DLD1 (cell line): ENCODE data around the gene ZNF644.

Experiments used
- in situ Hi-C: cut with HindIII; loops from 2 replicates; pipeline ENCODE4 v1.10.0; 2017; ENCODE audit warnings: low sequenced_read_pairs

The ZNF644 gene

DNA sequence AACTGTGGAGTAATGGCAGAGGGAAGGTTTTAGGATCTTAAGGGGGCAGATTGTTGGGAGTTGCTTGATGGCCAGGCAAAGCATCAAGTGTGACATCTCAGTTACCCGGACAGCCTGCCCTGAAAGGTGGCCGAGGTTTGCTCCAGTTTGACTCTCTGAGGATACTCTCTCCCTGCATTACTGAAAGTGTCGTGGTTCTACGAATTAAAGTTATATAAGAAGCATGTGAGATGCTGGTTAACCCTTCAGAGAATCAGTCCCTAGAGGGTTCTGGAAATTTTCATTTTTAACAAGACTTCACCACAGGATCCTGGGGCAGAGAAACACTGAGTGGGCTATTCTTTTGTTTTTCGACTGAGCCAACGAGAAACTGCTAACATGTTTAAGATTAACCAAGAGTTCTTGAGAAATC lies 689 bp upstream of the ZNF644 start:
- in situ Hi-C loops, result no loop called here

DNA sequence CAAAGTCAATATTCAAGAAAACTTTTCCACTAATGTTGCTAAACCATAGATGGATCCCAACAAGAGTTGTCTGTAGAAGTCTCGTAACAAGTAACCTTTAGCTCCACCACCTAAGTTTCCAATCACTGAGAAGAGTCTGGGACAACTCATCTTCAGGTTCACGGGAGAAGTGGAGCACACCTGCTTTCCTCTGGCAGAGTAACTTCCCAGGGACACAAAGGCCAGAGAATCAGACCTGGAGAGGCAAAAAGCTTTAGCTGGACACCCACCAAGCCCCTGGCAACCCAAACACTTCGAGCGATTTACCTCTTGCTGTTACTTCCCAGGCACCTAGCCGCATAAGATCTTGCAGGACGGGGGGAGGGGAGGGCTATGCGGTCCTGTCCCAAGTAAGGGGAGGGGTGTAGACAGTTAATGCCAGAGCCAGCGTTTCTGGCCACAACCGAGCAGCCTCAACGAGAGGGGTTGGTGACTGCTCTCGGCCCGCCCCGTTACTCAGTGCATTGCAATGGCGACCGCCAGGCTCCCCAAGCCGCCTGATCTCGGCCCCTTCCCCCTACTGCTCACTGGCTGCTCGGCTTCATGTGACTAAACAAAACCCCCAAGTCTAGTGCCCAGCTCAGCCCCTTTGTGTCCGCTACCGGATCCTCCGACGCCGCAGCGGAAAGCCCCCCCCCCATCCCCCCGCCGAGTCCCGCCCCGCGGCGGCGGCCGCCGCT lies 709 bp downstream of the ZNF644 start:
- in situ Hi-C loops, result no loop called here

DNA sequence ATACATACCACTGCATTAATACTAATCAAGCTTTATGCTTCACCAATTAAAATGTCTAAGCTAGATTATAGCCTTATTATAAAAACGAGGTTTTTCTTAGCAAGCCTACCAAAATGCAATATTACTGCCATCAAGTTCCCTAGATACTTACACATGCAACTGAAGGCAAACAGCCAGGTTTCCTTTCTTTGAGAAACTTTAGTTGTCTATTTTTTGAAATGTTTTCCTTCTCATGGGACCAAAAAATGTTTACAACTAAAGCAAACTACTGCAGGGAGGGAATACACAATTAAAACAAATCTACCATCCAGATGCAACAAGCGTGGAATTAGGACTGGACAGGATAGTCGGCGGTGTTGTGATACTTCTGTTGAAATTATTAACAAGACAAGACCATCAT lies 1.3 kb downstream of the ZNF644 start:
- in situ Hi-C loops, result no loop called here

DNA sequence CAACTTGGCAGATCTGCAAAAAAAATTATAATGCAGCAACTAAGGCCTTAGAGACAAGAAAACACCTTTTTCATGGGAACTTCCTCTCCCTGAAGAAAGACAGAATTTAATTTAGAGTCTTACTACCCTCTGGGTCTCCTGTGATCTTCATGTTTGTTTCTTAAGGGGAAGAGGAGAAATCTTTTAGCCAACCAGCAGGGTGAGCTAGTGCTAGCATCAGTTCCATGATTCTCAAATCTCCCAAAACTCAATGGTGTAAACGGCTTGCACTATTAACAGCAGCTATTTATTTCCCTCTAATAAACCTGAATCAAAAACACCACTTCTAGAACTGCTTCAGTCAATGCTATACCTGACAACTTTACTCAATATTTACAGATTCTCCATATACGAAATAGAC lies 3.8 kb downstream of the ZNF644 start:
- in situ Hi-C loops, result no loop called here

DNA sequence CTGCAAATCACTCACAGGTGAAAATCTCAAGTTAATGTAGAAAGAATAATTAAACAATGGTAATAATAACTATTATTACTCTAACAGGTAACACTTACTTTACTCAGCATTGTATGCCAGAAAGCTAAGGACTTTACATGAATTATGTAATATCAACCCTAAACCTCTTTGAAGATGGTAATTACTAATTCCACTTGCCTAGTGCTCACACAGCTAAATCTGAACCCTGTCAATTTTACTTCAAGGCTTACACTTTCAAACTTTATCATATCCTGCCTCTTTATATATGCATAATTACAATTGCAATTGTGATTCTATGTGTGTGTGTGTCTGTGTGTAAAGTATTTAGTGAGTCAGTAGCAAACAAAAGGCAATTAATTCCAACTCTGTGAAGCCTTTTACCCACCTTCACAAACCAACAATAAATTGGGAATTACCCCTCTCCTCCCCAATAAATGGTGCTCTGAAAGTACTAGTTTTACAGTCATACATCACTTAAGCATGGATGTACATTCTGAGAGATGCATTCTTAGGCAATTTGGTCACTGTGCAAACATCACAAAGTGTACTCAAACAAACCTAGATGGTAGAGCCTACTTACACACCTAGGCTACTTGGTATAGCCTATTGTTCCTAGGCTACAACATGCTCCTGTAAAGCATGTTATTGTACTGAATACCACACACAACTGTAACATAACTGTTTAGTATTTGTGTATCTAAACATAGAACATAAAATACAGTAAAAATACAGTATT lies 5.9 kb downstream of the ZNF644 start:
- in situ Hi-C loops, result no loop called here

DNA sequence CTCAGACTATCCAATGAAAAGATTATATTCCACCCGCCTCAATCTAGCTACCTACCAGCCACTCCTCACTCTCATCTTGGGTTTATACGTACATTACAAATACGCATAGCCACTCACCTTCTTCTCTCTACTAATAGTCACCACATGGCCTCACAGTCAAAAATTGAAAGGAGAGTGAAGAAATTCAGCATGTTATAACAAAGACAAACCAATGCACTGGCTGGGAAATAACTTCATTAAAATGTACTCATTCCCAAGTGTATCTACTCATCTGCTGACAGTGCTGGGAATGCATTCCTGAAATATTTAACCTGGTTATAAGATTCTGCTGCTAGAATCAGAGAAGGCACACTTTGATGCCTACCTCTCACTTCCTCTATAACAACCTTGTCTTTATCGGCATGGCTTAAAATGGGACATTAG lies 6.5 kb downstream of the ZNF644 start:
- in situ Hi-C loops, result no loop called here

DNA sequence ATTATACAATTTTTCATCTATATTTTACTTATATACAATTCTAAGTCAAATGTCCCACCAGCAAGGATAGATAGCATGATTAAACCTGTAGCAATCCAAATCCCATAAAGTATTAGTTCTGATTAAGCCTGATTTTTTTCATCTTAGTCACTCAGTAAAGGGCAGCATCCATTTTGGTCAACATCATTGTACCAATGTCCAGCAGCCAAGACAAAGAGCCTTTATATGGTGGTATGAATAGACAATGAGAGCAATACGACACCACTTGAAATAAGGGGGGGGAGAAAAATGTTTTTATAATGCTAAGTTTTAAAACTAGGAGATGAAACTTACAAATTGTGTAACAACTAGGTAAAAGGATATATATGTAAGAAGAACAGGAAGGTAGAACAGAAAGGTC lies 7.4 kb downstream of the ZNF644 start:
- in situ Hi-C loops, result no loop called here

DNA sequence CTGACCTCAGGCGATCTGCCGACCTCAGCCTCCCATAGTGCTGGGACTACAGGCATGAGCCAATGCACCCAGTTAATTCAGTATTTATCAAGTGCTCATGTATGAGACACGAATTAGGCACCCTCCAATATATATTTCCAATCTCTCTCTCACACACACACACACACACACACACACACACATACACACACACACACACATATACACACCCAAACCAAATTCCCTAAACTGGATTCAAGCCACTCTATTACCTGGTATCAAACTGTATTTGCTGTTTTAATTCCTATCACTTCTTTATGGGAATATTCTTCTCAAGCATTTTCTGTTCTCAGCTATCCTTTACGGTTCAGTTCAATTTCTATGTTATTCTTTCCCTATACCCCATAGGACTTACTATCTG lies 8.5 kb downstream of the ZNF644 start:
- in situ Hi-C loops, result no loop called here

DNA sequence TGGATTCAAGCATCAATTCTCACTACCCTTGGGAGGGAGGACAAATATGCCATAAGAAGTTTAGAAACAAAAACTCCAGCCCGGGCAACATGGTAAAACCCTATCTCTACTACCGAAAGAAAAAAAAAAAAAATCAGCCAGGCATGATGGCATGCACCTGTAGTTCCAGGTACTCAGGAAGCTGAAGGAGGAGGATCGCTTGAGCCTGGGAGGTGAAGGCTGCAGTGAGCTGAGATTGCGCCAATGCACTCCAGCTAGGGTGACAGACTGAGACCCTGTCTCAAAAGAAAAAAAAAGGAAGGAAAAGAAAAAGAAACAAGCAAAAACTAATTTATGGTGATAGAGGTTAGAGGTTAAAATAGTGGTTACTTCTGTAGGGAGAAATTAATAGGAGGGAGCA lies 9.6 kb downstream of the ZNF644 start:
- in situ Hi-C loops, result no loop called here

DNA sequence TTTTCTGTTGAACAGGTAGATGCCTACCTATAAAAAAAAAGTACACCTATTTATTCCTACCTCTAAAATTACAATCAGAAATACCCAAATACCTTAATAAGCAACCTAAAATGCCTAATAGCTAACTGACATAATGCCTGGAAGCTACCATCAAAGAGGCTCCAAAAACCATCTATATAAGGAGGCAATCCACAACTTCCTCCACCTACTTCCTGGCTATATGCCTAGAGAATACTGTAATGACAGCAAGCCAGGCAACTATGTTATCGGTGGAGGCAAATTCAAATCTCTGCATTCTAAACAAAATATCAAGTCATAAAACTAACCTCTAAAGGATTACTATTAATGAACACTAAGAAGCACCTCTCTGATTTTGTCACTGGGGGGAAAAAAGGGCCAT lies 10.1 kb downstream of the ZNF644 start:
- in situ Hi-C loops, result no loop called here

DNA sequence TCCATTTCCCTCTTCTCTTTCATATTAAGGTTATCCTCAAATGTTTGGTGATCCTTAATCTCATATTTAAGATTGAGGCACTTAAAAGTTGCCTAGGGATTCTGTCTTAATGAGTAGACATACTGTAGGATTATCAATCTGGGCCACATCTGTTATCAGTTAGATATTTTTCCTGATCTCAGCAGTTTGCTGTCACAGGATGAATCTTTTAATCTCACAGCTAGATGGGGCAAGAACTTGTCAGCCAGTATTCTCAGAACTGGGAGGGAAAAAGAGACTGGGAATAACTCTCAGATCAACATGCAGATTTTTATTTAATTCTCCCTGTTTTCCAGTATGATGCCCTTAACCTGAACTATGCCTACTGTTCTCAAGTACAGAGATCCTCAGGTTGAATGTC lies 14.0 kb downstream of the ZNF644 start:
- in situ Hi-C loops, result no loop called here

DNA sequence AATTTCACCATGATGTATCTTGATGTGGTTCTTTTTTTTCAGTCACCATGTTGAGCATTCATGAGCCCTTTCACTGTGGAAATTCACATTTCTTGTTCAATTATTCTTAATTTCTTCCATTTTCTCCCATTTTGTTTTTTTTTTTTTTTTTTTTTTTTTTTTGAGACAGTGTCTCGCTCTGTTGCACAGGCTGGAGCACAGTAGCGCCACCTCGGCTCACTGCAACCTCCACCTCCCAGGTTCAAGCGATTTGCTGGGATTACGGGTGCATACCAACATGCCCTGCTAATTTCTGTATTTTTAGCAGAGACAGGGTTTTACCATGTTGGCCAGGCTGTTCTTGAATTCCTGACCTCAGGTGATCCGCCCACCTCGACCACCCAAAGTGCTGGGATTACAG lies 14.7 kb downstream of the ZNF644 start:
- in situ Hi-C loops, result no loop called here

DNA sequence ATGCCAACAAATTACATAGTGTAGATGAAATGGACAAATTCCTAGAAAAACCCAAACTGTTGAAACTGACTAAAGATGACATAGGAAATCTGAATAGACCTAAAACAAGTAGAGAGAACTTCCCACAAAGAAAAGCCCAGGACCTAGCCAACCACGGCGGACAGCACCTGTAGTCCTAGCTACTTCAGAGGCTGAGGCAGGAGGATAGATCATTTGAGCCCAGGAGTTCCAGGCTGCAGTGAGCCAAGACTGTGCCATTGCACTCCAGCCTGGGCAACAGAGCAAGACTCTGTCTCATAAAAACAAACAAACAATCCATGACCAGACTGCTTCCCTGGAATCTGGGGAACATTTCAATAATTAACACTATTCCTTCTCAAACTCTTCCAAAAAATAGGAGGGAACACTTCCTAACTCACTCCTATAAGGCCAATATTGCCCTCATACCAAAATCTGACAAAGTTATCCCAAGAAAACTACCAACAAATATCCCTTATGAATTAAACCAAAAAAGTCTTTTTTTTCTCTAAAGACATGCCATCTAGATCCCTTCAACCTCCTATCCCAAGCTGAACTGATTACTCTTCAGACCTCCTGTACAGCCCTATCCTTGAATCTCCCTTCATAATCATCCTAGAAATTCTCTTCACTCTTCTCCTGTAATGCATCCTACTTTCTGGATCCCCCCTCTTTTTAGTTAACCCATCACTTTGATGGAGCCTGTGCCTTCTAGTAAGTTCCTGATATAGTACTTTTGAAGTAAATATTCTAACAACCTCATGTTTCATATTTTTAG lies 15.5 kb downstream of the ZNF644 start:
- in situ Hi-C loops, result no loop called here

DNA sequence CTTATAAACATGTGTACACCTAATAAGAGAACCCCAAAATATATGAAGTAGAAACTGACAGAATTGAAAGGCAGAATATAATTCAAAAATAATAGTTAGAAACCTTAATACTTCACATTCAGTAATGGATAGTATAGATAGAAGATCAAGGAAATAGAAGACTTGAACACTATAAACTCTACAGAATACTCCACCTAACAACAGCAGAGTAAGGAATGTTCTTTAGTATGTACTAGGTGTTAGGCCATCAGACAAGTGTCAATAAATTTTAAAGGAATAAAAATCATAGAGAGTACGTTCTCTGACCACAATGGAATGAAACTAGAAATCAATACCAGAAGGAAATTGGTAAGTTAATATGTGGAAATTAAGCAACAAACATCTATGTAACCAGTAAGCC lies 16.6 kb downstream of the ZNF644 start:
- in situ Hi-C loops, result no loop called here

DNA sequence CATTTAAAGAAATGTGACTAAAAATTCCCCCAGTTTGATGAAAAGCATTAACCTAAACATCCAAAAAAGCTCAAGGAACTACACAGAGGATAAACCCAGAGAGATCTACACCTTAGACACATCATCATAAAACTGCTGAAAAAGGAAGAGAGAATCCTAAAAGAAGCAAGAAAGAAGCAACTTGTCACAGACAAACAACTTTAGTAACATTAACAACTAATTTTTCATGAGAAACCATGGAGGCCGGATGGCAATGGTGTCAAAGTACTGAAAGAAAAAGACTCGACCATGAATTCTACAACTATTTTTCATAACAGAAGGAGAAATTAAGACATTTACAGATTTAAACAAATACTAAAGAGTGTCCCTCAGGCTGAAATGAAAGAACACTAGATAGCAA lies 17.7 kb downstream of the ZNF644 start:
- in situ Hi-C loops, result no loop called here

DNA sequence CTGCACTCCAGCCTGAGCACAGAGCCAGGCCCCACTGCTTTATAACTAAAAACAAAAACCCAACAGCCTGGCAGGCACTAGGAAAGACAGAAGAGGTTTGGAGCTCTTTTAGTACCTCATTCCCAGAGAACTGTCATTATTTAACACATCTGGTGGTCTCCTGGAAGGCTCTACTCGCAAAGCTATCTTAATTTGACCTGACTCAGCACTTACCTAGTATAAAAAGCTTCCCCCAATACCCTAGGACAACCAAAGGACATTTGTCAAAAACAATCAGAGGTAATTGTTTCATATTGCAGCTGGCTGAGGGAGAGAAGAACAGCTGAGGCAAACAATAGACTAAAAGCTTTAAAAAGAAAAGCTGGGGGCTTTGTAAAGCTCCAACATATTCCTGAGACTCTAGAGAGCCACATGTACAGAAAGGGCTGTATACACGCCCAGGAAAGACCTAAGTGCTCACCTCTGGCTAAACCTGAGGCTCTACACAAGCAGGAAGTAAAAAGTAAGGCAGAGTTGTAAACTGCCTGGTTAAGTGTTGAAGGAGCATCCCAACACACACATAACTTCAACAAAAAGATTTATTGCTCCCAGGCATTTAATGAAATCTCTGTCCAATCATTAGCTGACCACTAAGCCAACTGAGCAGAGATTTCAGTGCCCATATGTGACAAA lies 25.0 kb downstream of the ZNF644 start:
- in situ Hi-C loops, result no loop called here

DNA sequence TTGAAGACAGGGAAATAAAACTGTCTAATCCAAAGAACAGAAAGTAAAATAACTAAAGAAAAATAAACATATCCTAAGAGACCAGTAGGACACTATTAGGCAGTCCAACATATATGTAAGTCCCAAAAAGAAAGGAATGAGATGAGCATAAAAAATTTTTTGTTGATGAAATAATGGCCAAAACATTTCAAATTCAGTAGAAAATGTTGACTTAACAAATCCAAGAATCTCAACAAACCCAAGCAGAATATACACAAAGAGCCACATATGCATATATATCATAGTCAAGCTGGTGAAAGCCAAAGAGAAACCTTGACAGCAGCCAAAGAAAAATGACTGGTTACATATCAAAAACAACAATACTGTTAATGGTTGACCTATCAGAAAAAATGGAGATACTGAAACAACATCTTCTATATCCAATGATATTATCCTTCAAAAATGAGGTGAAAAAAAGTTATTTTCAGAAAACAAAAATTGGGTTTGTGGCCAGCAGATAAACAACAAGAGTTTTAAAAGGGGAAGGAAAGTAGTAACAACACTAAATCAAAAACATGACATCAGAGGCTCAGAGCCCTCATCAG lies 26.4 kb downstream of the ZNF644 start:
- in situ Hi-C loops, result no loop called here

DNA sequence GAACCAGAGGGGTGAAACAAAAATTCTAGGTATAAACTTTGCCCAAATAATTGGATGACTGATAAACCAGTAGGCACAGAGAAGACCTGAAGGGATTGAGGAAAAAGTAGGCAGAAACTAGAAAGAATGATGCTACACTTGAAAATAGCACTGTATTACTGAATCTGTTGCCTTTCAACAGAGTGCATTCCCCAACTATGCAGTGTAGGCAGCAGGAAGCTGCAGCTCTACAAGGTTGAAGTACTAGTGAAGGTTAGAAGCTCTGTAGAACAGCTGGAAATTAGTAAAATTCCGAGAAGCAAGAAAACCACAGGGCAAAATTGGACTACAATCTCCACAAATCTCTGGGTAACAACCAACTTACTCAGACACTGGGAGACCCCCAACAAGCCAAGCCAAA lies 27.4 kb downstream of the ZNF644 start:
- in situ Hi-C loops, result no loop called here

DNA sequence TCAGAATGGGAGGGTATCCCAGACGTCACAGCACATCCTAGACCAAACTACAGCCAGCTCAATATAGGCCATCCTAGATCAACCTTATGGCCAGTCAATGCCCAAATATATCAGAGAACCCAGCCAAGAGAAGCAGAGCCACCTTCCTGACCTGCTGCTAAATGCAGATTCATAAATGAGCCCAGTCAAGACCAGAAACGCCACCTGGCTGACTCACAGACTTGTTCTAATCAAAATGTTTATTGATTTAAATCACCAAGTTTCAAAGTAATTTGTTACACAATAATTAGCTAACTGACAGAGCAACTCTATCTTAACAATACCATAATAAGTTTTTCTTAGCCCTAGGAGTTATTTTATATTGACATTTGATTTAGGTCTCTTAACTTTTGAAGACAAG lies 28.6 kb downstream of the ZNF644 start:
- in situ Hi-C loops, result no loop called here

DNA sequence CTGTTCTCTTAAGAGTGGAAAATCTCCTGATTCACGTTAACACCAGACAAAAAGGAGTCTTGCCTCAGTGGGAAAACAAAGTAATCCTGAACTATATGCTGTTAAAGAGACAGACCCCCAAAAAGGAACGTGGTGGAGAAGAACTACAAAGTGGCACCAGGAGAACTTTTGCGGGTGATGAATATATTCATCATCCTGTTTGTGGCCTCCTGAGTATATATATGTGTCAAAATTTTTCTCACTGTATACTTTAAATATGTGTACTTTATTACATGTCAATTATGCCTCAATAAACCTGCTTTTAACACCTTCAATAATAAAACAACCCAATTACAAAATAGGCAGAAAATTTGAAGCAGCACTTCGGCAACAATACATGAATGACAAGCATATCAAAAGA lies 31.1 kb downstream of the ZNF644 start:
- in situ Hi-C loops, result no loop called here

DNA sequence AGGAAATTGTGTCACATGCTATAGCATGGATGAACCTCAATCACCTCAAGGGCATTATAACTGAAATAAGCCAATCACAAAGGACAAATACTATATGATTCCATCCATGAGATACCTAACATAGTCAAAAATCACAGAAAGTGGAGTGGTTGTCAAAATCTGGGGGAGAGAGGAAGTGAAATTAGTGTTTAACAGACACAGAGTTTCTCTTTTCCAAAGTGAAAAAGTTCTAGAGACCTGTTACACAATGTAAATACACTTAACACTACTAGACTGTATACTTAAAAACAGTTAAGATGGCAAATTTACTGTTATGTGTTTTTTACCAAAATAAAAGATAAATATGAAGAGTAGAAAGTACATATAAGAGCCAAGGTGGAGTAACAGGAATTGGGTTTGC lies 31.8 kb downstream of the ZNF644 start:
- in situ Hi-C loops, result no loop called here
